IMR-90 (cell line): ENCODE measurements around the gene GALNT17. TPM values are rescaled to one million over a fixed set of nuclear protein-coding genes. Genes with fewer than 3 reads are reported as not detected.

ENCODE experiments used
- ATAC-seq: fragments of 200-7000 bp; cut with Tn5 transposase; 2 replicates; pipeline ENCODE4 v1.9.1; 2020; ENCODE audit warnings: low read depth, mild to moderate bottlenecking, moderate library complexity
- BruUV-seq: library from RNA; stranded (reverse); fragments of 400-500 nt; replicated peaks from 2 replicates; lab custom pipeline; 2021; lab: Mats Ljungman, UMichigan
- CTCF ChIA-PET: fragments of 300-600 bp; formaldehyde crosslinking; extraction: SDS; loops from one replicate; lab custom pipeline; 2021; ENCODE audit warnings: antibody characterized with exemption; lab: Yijun Ruan, JAX
- POLR2A ChIA-PET: fragments of 300-600 bp; sonication (Branson Sonifier 250); formaldehyde crosslinking; loops from one replicate; lab custom pipeline; 2022; ENCODE audit warnings: antibody characterized with exemption; ENCODE audit not compliant: unreplicated experiment; lab: Charles Lee
- DNase-seq: peaks from one replicate; pipeline ENCODE4 v3.0.0; 2013
- H2AFZ ChIP-seq: replicated peaks from 2 replicates; pipeline ENCODE3; 2013; ENCODE audit warnings: low read length, mild to moderate bottlenecking; ENCODE audit not compliant: poor library complexity
- H2AK5ac ChIP-seq: 2 replicates; pipeline ENCODE4 v1.6.1; 2013; ENCODE audit warnings: low read depth, low read length, inconsistent platforms
- H2AK9ac ChIP-seq: replicated peaks from 2 replicates; pipeline ENCODE3; 2013; ENCODE audit warnings: mild to moderate bottlenecking, low read depth, low read length, moderate library complexity; ENCODE audit not compliant: poor library complexity
- H2BK120ac ChIP-seq: 2 replicates; pipeline ENCODE4 v1.6.1; 2013; ENCODE audit warnings: low read depth, low read length, inconsistent platforms
- H2BK15ac ChIP-seq: 3 replicates; pipeline ENCODE4 v1.6.1; 2013; ENCODE audit warnings: low read depth, low read length, inconsistent platforms
- H2BK20ac ChIP-seq: 2 replicates; pipeline ENCODE4 v1.6.1; 2013; ENCODE audit warnings: low read depth, mild to moderate bottlenecking, inconsistent platforms, low read length, moderate library complexity
- H2BK5ac ChIP-seq: 2 replicates; pipeline ENCODE4 v1.6.1; 2013; ENCODE audit warnings: mild to moderate bottlenecking, low read depth, low read length, inconsistent platforms; ENCODE audit not compliant: poor library complexity, severe bottlenecking
- H3K14ac ChIP-seq: replicated peaks from 2 replicates; pipeline ENCODE4 v1.6.1; 2013; ENCODE audit warnings: low read depth, low read length, inconsistent platforms
- H3K18ac ChIP-seq: 2 replicates; pipeline ENCODE4 v1.6.1; 2013; ENCODE audit warnings: low read depth, low read length, control low read depth
- H3K23ac ChIP-seq: 2 replicates; pipeline ENCODE4 v1.6.1; 2013; ENCODE audit warnings: low read depth, low read length, inconsistent platforms
- H3K27ac ChIP-seq: 2 replicates; pipeline ENCODE4 v1.5.1; 2013; ENCODE audit warnings: mild to moderate bottlenecking, control low read depth, low read length; ENCODE audit not compliant: insufficient read depth
- H3K27me3 ChIP-seq: 2 replicates; pipeline ENCODE4 v1.6.1; 2013; ENCODE audit warnings: low read length; ENCODE audit not compliant: control insufficient read depth, insufficient read depth
- H3K36me3 ChIP-seq: 2 replicates; pipeline ENCODE4 v1.6.1; 2013; ENCODE audit warnings: low read length, mixed read lengths; ENCODE audit not compliant: control insufficient read depth, insufficient read depth
- H3K4ac ChIP-seq: 2 replicates; pipeline ENCODE4 v1.6.1; 2013; ENCODE audit warnings: low read depth, low read length, inconsistent platforms
- H3K4me1 ChIP-seq: 2 replicates; pipeline ENCODE4 v1.6.1; 2013; ENCODE audit warnings: low read length, mixed read lengths; ENCODE audit not compliant: control insufficient read depth, insufficient read depth
- H3K4me2 ChIP-seq: 2 replicates; pipeline ENCODE4 v1.6.1; 2013; ENCODE audit warnings: low read depth, mild to moderate bottlenecking, control low read depth, low read length, moderate library complexity
- H3K4me3 ChIP-seq: 2 replicates; pipeline ENCODE4 v1.5.1; 2013; ENCODE audit warnings: low read depth, mild to moderate bottlenecking, control low read depth, low read length, moderate library complexity; ENCODE audit not compliant: insufficient read depth
- H3K56ac ChIP-seq: 2 replicates; pipeline ENCODE4 v1.6.1; 2013; ENCODE audit warnings: low read length, inconsistent platforms; ENCODE audit not compliant: insufficient read depth; ENCODE audit errors: extremely low read depth
- H3K79me1 ChIP-seq, 2 experiments: 2 replicates each; pipeline ENCODE4 v1.6.1; 2013; ENCODE audit warnings: low read length in 2 of 2, inconsistent platforms in 1 of 2, low read depth in 1 of 2
- H3K9ac ChIP-seq: 2 replicates; pipeline ENCODE4 v1.6.1; 2013; ENCODE audit warnings: low read depth, low read length, control low read depth
- H3K9me1 ChIP-seq: 2 replicates; pipeline ENCODE4 v1.6.1; 2013; ENCODE audit warnings: low read length, inconsistent platforms; ENCODE audit not compliant: insufficient read depth
- H3K9me3 ChIP-seq: 2 replicates; pipeline ENCODE4 v1.6.1; 2013; ENCODE audit warnings: low read length; ENCODE audit not compliant: control insufficient read depth, insufficient read depth
- H4K20me1 ChIP-seq: 2 replicates; pipeline ENCODE4 v1.6.1; 2013; ENCODE audit warnings: low read length, inconsistent platforms; ENCODE audit not compliant: insufficient read depth
- H4K5ac ChIP-seq: 2 replicates; pipeline ENCODE4 v1.6.1; 2013; ENCODE audit warnings: mild to moderate bottlenecking, low read depth, low read length, control low read depth
- H4K8ac ChIP-seq, 2 experiments: 2 replicates each; pipeline ENCODE4 v1.6.1; 2013; ENCODE audit warnings: low read depth in 2 of 2, low read length in 2 of 2, control low read depth in 1 of 2, inconsistent platforms in 1 of 2
- H4K91ac ChIP-seq: 2 replicates; pipeline ENCODE4 v1.6.1; 2013; ENCODE audit warnings: low read depth, low read length, inconsistent platforms; ENCODE audit not compliant: insufficient read depth
- BHLHE40 ChIP-seq: fragments of 150-350 bp; IDR thresholded peaks from 2 replicates; pipeline ENCODE4 v1.6.1; 2016; ENCODE audit warnings: mild to moderate bottlenecking, low read depth, low read length
- CEBPB ChIP-seq: IDR thresholded peaks from 2 replicates; pipeline ENCODE4 v1.6.1; 2012; ENCODE audit warnings: low read depth, low read length, improper control_type of control experiment
- CHD1 ChIP-seq: IDR thresholded peaks from 2 replicates; pipeline ENCODE4 v1.6.1; 2012; ENCODE audit warnings: low read depth, low read length, improper control_type of control experiment
- FOS ChIP-seq: fragments of 150-350 bp; IDR thresholded peaks from 2 replicates; pipeline ENCODE4 v1.6.1; 2016; ENCODE audit warnings: low read depth, low read length
- MAFK ChIP-seq: IDR thresholded peaks from 2 replicates; pipeline ENCODE4 v1.6.1; 2012; ENCODE audit warnings: low read depth, low read length, improper control_type of control experiment
- MAZ ChIP-seq: IDR thresholded peaks from 2 replicates; pipeline ENCODE4 v1.6.1; 2012; ENCODE audit warnings: low read depth, mild to moderate bottlenecking, low read length, improper control_type of control experiment, moderate library complexity, borderline replicate concordance
- MXI1 ChIP-seq: IDR thresholded peaks from 2 replicates; pipeline ENCODE4 v1.6.1; 2012; ENCODE audit warnings: low read depth, mild to moderate bottlenecking, low read length, moderate library complexity, borderline replicate concordance
- NFE2L2 ChIP-seq: fragments of 150-350 bp; IDR thresholded peaks from 2 replicates; pipeline ENCODE4 v1.6.1; 2016; ENCODE audit warnings: low read depth, mild to moderate bottlenecking, low read length
- POLR2A ChIP-seq: IDR thresholded peaks from 2 replicates; pipeline ENCODE4 v1.6.1; 2012; ENCODE audit warnings: mild to moderate bottlenecking, low read depth, low read length
- RAD21 ChIP-seq: IDR thresholded peaks from 2 replicates; pipeline ENCODE4 v1.6.1; 2012; ENCODE audit warnings: low read length, improper control_type of control experiment
- RCOR1 ChIP-seq: IDR thresholded peaks from 2 replicates; pipeline ENCODE4 v1.6.1; 2012; ENCODE audit warnings: mild to moderate bottlenecking, low read length, improper control_type of control experiment; ENCODE audit not compliant: insufficient replicate concordance
- RFX5 ChIP-seq: IDR thresholded peaks from 2 replicates; pipeline ENCODE4 v1.8.0; 2012; ENCODE audit warnings: low read depth, mild to moderate bottlenecking, low read length, moderate library complexity
- SMC3 ChIP-seq: fragments of 150-350 bp; IDR thresholded peaks from 2 replicates; pipeline ENCODE4 v1.6.1; 2016; ENCODE audit warnings: low read depth, mild to moderate bottlenecking, antibody characterized with exemption, low read length, moderate library complexity
- WGBS, 2 experiments: methylation state at CpG; one replicate each; pipeline versions ENCODE4 v1.1.5 to v1.1.7; 2013; ENCODE audit warnings: missing lambda C conversion rate in 2 of 2; ENCODE audit not compliant: insufficient read length in 1 of 2; ENCODE audit errors: extremely low coverage in 2 of 2; 5-methylcytosine and 5-hydroxymethylcytosine counted together
- dilution Hi-C: fragments of 300-500 bp; cut with HindIII; formaldehyde crosslinking; loops from one replicate; pipeline ENCODE4 v1.14.3; 2018; ENCODE audit warnings: low sequenced_read_pairs; ENCODE audit not compliant: unreplicated experiment
- in situ Hi-C: fragments of 300-500 bp; cut with MboI; formaldehyde crosslinking; loops from 3 replicates; pipeline ENCODE4 v1.14.3; 2019; ENCODE audit warnings: low sequenced_read_pairs, inconsistent platforms, mixed read lengths
- intact Hi-C: fragments of 100-400 bp; cut with micrococcal nuclease; formaldehyde crosslinking; loops from 2 replicates; pipeline ENCODE4 v1.10.0; 2022
- polyA plus RNA-seq, 3 experiments: library from polyadenylated mRNA; depleted of rRNA; stranded (reverse); fragments of >200 nt; gene quantifications; 2 replicates each; pipeline ENCODE4 v1.2.3, GENCODE V29; 2012; ENCODE audit warnings: low replicate concordance in 1 of 3
- total RNA-seq: library from RNA; depleted of rRNA; stranded (reverse); fragments of >200 nt; gene quantifications from 2 replicates; pipeline ENCODE4 v1.2.3, GENCODE V29; 2012
- TF ChIP-seq, protein P1 (sequence below): conservative IDR thresholded peaks from 2 replicates; pipeline ENCODE4 v1.5.1; 2012; ENCODE audit warnings: mild to moderate bottlenecking, low read depth, low read length, improper control_type of control experiment
- TF ChIP-seq, protein P2 (sequence below): fragments of 150-350 bp; IDR thresholded peaks from 2 replicates; pipeline ENCODE4 v1.6.1; 2016; ENCODE audit warnings: low read depth, mild to moderate bottlenecking, low read length, moderate library complexity, borderline replicate concordance
- TF ChIP-seq, protein P3 (sequence below): fragments of 150-350 bp; IDR thresholded peaks from 2 replicates; pipeline ENCODE4 v1.6.1; 2017; ENCODE audit warnings: mild to moderate bottlenecking, antibody characterized with exemption, low read length, low read depth

Gene GALNT17
- total and polyA plus RNA-seq, 2 of the 4 experiments (the other 2 are of a cell fraction): not detected

DNA sequence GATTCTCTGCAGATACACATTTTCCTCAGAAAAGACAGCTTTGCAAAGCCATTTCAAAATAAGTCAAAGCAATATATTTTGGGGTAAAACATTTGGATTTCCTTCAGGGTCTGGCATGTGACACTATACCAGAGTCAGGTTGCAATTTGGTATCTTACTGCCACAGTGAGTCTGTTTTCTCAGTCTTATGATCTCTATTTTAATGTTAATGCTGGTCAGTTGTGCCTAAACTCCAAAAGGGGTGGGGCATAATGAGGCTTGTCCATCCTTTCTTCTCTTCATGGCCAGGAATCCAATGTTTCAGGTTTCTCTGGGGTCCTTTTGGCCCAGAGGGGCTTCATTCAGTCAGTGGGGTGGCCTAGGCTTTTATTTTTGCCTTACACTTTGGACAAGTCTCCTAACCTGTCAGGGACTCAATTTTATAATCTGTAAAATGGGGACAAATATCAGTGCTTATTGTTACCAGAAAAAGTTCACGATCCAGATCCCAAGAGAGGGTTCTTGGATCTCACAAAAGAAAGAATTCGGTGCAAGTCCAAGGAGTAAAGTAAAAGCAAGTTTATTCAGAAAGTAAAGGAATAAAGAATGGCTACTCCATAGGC lies 341.5 kb downstream of the GALNT17 start:
- ATAC-seq (no peak), DNase-seq (no peak)
- Histone ChIP-seq H2BK120ac (no peak overlapping the region), H3K4me1 (no peaks in the 10 kb centered on the region), H3K9me3 (peaks cover 21% of the 10 kb centered on the region), H4K91ac (no peak overlapping the region), H3K18ac (no peak overlapping the region), H3K9ac (no peak overlapping the region), H2AK9ac (no peak overlapping the region), H3K4ac (no peak overlapping the region), H3K36me3 (no peaks in the 10 kb centered on the region), H2BK20ac (no peak overlapping the region), H3K9me1 (no peaks in the 10 kb centered on the region), H3K56ac (no peak overlapping the region), H4K20me1 (no peaks in the 10 kb centered on the region), H2AK5ac (no peak overlapping the region), H3K23ac (no peak overlapping the region), H3K4me3 (no peak overlapping the region), H2BK15ac (no peak overlapping the region), H2BK5ac (no peak overlapping the region), H4K8ac (no peak overlapping the region), H3K79me1 (no peaks in the 10 kb centered on the region), H3K14ac (no peak overlapping the region), H3K27me3 (no peaks in the 10 kb centered on the region), H2AFZ (no peak overlapping the region), H4K5ac (no peak overlapping the region), H3K4me2 (no peak overlapping the region), H3K27ac (no peak overlapping the region)
- no TSS peak for BruUV-seq
- WGBS, 2 experiments: 60% methylated on average over 1 of the region's 2 CpGs; no CpG with 5 or more reads in 1 of the 2 experiments
- ChIA-PET CTCF (no interaction called here), POLR2A (no interaction called here)
- dilution Hi-C loops: no loop called here
- intact Hi-C loops: no loop called here
- in situ Hi-C loops: no loop called here
- TF ChIP-seq, protein P1, sequence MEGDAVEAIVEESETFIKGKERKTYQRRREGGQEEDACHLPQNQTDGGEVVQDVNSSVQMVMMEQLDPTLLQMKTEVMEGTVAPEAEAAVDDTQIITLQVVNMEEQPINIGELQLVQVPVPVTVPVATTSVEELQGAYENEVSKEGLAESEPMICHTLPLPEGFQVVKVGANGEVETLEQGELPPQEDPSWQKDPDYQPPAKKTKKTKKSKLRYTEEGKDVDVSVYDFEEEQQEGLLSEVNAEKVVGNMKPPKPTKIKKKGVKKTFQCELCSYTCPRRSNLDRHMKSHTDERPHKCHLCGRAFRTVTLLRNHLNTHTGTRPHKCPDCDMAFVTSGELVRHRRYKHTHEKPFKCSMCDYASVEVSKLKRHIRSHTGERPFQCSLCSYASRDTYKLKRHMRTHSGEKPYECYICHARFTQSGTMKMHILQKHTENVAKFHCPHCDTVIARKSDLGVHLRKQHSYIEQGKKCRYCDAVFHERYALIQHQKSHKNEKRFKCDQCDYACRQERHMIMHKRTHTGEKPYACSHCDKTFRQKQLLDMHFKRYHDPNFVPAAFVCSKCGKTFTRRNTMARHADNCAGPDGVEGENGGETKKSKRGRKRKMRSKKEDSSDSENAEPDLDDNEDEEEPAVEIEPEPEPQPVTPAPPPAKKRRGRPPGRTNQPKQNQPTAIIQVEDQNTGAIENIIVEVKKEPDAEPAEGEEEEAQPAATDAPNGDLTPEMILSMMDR: no peak
- TF ChIP-seq MAZ (no peak), POLR2A (no peak), MXI1 (no peak), RFX5 (no peak), RAD21 (no peak), RCOR1 (no peak), CEBPB (no peak), CHD1 (no peak), FOS (no peak), SMC3 (no peak), NFE2L2 (no peak), MAFK (no peak), BHLHE40 (no peak)
- TF ChIP-seq, protein P2, sequence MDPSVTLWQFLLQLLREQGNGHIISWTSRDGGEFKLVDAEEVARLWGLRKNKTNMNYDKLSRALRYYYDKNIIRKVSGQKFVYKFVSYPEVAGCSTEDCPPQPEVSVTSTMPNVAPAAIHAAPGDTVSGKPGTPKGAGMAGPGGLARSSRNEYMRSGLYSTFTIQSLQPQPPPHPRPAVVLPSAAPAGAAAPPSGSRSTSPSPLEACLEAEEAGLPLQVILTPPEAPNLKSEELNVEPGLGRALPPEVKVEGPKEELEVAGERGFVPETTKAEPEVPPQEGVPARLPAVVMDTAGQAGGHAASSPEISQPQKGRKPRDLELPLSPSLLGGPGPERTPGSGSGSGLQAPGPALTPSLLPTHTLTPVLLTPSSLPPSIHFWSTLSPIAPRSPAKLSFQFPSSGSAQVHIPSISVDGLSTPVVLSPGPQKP: no peak
- TF ChIP-seq, protein P3, sequence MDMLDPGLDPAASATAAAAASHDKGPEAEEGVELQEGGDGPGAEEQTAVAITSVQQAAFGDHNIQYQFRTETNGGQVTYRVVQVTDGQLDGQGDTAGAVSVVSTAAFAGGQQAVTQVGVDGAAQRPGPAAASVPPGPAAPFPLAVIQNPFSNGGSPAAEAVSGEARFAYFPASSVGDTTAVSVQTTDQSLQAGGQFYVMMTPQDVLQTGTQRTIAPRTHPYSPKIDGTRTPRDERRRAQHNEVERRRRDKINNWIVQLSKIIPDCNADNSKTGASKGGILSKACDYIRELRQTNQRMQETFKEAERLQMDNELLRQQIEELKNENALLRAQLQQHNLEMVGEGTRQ: no peak
